Hepatocyte (in vitro differentiated cells): ENCODE results near the gene SLC6A7. TPM values are rescaled to one million over a fixed set of nuclear protein-coding genes. Genes with fewer than 3 reads are reported as not detected.

ENCODE experiments used
- DNase-seq: peaks from one replicate; pipeline ENCODE4 v3.0.0-alpha.2; 2016; ENCODE audit warnings: low spot score
- H2AFZ ChIP-seq: fragments of 200-600 bp; sonication (generic); 2 replicates; pipeline ENCODE4 v1.6.0; 2016; ENCODE audit warnings: antibody characterized with exemption, mild to moderate bottlenecking
- H3K27ac ChIP-seq: fragments of 200-600 bp; sonication (generic); 2 replicates; pipeline ENCODE4 v1.5.1; 2016; ENCODE audit warnings: mild to moderate bottlenecking
- H3K27me3 ChIP-seq: fragments of 200-600 bp; sonication (generic); 2 replicates; pipeline ENCODE4 v1.6.1; 2016
- H3K36me3 ChIP-seq: fragments of 200-600 bp; sonication (generic); replicated peaks from 2 replicates; pipeline ENCODE4 v1.5.1; 2016; ENCODE audit warnings: low read depth; ENCODE audit not compliant: insufficient read depth
- H3K4me1 ChIP-seq: fragments of 200-600 bp; sonication (generic); 2 replicates; pipeline ENCODE4 v1.5.1; 2016; ENCODE audit warnings: mild to moderate bottlenecking, moderate library complexity; ENCODE audit not compliant: insufficient read depth
- H3K4me2 ChIP-seq: fragments of 200-600 bp; sonication (generic); 2 replicates; pipeline ENCODE4 v1.6.0; 2016
- H3K4me3 ChIP-seq: fragments of 200-600 bp; sonication (generic); 2 replicates; pipeline ENCODE4 v1.5.1; 2016; ENCODE audit warnings: mild to moderate bottlenecking
- H3K79me2 ChIP-seq: fragments of 200-600 bp; sonication (generic); 2 replicates; pipeline ENCODE4 v1.6.0; 2017; ENCODE audit warnings: mild to moderate bottlenecking
- H3K9me2 ChIP-seq: fragments of 200-600 bp; sonication (generic); replicated peaks from 2 replicates; pipeline ENCODE4 v1.6.0; 2017; ENCODE audit warnings: mild to moderate bottlenecking; ENCODE audit not compliant: insufficient read depth
- H3K9me3 ChIP-seq: fragments of 200-600 bp; sonication (generic); 2 replicates; pipeline ENCODE4 v1.5.1; 2016; ENCODE audit warnings: low read depth, mild to moderate bottlenecking
- H4K20me1 ChIP-seq: fragments of 200-600 bp; sonication (generic); 2 replicates; pipeline ENCODE4 v1.6.0; 2016; ENCODE audit warnings: mild to moderate bottlenecking; ENCODE audit not compliant: insufficient read depth, poor library complexity, severe bottlenecking
- CTCF ChIP-seq: fragments of 200-600 bp; sonication (generic); IDR thresholded peaks from 2 replicates; pipeline ENCODE4 v1.5.1; 2016; ENCODE audit warnings: antibody characterized with exemption, mild to moderate bottlenecking; ENCODE audit not compliant: poor library complexity
- EZH2 ChIP-seq: fragments of 200-600 bp; sonication (generic); IDR thresholded peaks from 2 replicates; pipeline ENCODE4 v1.6.1; 2016; ENCODE audit warnings: antibody characterized with exemption, mild to moderate bottlenecking, borderline replicate concordance
- EZH2phosphoT487 ChIP-seq: fragments of 200-600 bp; sonication (generic); IDR thresholded peaks from one replicate; pipeline ENCODE4 v1.6.1; 2018; ENCODE audit warnings: antibody characterized with exemption, mild to moderate bottlenecking, low read depth, moderate library complexity; ENCODE audit not compliant: unreplicated experiment, severe bottlenecking
- WGBS: methylation state at CpG from one replicate; pipeline ENCODE4 v1.1.6; 2016; ENCODE audit warnings: low lambda C conversion rate; ENCODE audit errors: missing lambda C conversion rate; 5-methylcytosine and 5-hydroxymethylcytosine counted together
- polyA plus RNA-seq: library from polyadenylated mRNA; unstranded; fragments of >200 nt; fragmentation: Nextera tagmentation; extraction: Ambion mirVana; gene quantifications from 2 replicates; pipeline ENCODE4 v1.2.1, GENCODE V29; 2016
- total RNA-seq: library from RNA; depleted of rRNA; stranded (reverse); fragments of >200 nt; gene quantifications from 2 replicates; pipeline ENCODE4 v1.2.3, GENCODE V29; 2014

SLC6A7 gene
- total and polyA plus RNA-seq, 2 experiments from 2014 or later = 0.39 to 1.1 TPM

- H3K79me2 ChIP-seq = peaks cover 43% of the 10 kb centered on the region
- H3K9me3 ChIP-seq = no peaks in the 10 kb centered on the region
- H3K9me2 ChIP-seq = no peaks in the 10 kb centered on the region
- TF ChIP-seq EZH2phosphoT487 (no peak), CTCF (no peak), EZH2 (no peak)
- no peaks in the 10 kb centered on the region for H3K27me3 ChIP-seq
- no peak overlapping the region for H2AFZ ChIP-seq
- H3K4me3 ChIP-seq = no peak overlapping the region
- WGBS = 65% methylated on average over 14 of the region's 14 CpGs
- peak overlapping the region; percentile 93 for H3K27ac ChIP-seq
- no peak overlapping the region for H3K4me2 ChIP-seq
- no peak for DNase-seq
- H3K4me1 ChIP-seq = peaks cover 92% of the 10 kb centered on the region
- H4K20me1 ChIP-seq = no peaks in the 10 kb centered on the region
- no peaks in the 10 kb centered on the region for H3K36me3 ChIP-seq
These were observed 47.5 kb upstream of the SLC6A7 start for GRCh38 chr5:150142185-150142958.

- DNase-seq = peak; percentile 72
- WGBS = 61% methylated on average over 4 of the region's 4 CpGs
- no peak overlapping the region for H3K4me3 ChIP-seq
These were observed 46.9 kb upstream of the SLC6A7 start for GRCh38 chr5:150142959-150143349.

GRCh38 chr5:150143350-150144245 is 46.3 kb upstream of the SLC6A7 start:
- no peaks in the 10 kb centered on the region for H4K20me1 ChIP-seq
- TF ChIP-seq EZH2phosphoT487 (no peak), EZH2 (no peak), CTCF (no peak)
- peak overlapping the region; percentile 64 for H3K4me2 ChIP-seq
- H3K79me2 ChIP-seq = peaks cover 47% of the 10 kb centered on the region
- no peaks in the 10 kb centered on the region for H3K9me3 ChIP-seq
- no peaks in the 10 kb centered on the region for H3K9me2 ChIP-seq
- 57% methylated on average over 19 of the region's 20 CpGs for WGBS
- H2AFZ ChIP-seq = no peak overlapping the region
- H3K4me1 ChIP-seq = peaks cover 83% of the 10 kb centered on the region
- H3K36me3 ChIP-seq = no peaks in the 10 kb centered on the region
- no peaks in the 10 kb centered on the region for H3K27me3 ChIP-seq
- peak overlapping the region; percentile 93 for H3K27ac ChIP-seq
- no peak overlapping the region for H3K4me3 ChIP-seq
- peak; percentile 81 for DNase-seq

More at GRCh38 chr5:150142959-150143349, 46.9 kb upstream of the SLC6A7 start:
- Histone ChIP-seq H3K27me3 (no peaks in the 10 kb centered on the region), H3K4me2 (peak overlapping the region; percentile 64), H3K9me2 (no peaks in the 10 kb centered on the region), H3K36me3 (no peaks in the 10 kb centered on the region), H3K79me2 (peaks cover 44% of the 10 kb centered on the region), H3K4me1 (peaks cover 90% of the 10 kb centered on the region), H2AFZ (no peak overlapping the region), H4K20me1 (no peaks in the 10 kb centered on the region), H3K9me3 (no peaks in the 10 kb centered on the region), H3K27ac (peak overlapping the region; percentile 93)
- TF ChIP-seq EZH2phosphoT487 (no peak), CTCF (no peak), EZH2 (no peak)
